ENCODE data around the gene NOVA2.

DNA sequence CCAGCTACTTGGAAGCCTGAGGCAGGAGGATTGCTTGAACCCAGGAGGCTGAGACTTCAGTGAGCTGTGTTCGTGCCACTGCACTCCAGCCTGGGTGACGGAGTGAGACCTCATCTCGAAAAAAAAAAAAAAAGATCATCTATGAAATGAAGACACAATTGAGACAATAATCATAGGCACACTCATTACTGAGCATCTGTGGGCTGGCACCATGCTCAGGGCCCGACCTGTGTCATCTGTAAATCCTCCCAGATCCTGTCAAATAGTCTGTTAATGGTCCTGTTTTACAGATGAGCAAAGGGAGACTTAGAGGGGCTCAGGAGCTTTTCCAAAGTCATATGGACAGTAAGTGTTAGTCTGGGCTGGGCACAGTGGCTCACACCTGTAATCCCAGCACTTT lies 54.9 kb downstream of the NOVA2 start:
- TF ChIP-seq TEAD4 (IDR thresholded peaks at IDR 0.05; ENCODE audit: borderline replicate concordance, insufficient read depth) (no peak), EZH2phosphoT487 (IDR thresholded peaks at IDR 0.05; ENCODE audit: borderline replicate concordance, low read depth) (no peak), CTCF (IDR thresholded peaks at IDR 0.05) (no peak), MXI1 (IDR thresholded peaks at IDR 0.05; ENCODE audit: low read depth, low read length) (no peak), CHD2 (IDR thresholded peaks at IDR 0.05; ENCODE audit: low read length, partially characterized antibody) (no peak), RCOR1 (IDR thresholded peaks at IDR 0.05; ENCODE audit: low read length) (no peak), GATA2 (CRISPR knock-in tag; IDR thresholded peaks at IDR 0.05) (no peak), ELF1 (IDR thresholded peaks at IDR 0.05) (no peak)
- TF ChIP-seq, protein P1, sequence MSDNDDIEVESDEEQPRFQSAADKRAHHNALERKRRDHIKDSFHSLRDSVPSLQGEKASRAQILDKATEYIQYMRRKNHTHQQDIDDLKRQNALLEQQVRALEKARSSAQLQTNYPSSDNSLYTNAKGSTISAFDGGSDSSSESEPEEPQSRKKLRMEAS (IDR thresholded peaks at IDR 0.05; ENCODE audit: low read depth): no peak
